Caco-2 (cell line): Measurements from ENCODE around the gene LAMP5. TPM values are rescaled to one million over a fixed set of nuclear protein-coding genes. Genes with fewer than 3 reads are reported as not detected.

Experiments
- BruUV-seq: library from RNA; stranded (reverse); fragments of 400-500 nt; replicated peaks from 2 replicates; lab custom pipeline; 2021; lab: Mats Ljungman, UMichigan
- CTCF ChIA-PET: fragments of 300-600 bp; sonication (Branson Sonifier 250); formaldehyde crosslinking; loops from one replicate; lab custom pipeline; 2022; ENCODE audit warnings: antibody characterized with exemption; lab: Charles Lee
- POLR2A ChIA-PET: fragments of 300-600 bp; sonication (Branson Sonifier 250); formaldehyde crosslinking; loops from one replicate; lab custom pipeline; 2022; ENCODE audit warnings: antibody characterized with exemption; lab: Charles Lee
- DNase-seq, 2 experiments: peaks; one replicate each; pipeline versions ENCODE4 v3.0.0 to v3.0.0-alpha.2; 2020 to 2022
- H3K27me3 ChIP-seq: replicated peaks from 2 replicates; pipeline ENCODE4 v1.6.0; 2011; ENCODE audit warnings: low read length; ENCODE audit not compliant: control insufficient read depth, insufficient read depth
- H3K36me3 ChIP-seq: 2 replicates; pipeline ENCODE4 v1.5.1; 2011; ENCODE audit warnings: low read length; ENCODE audit not compliant: control insufficient read depth, insufficient read depth
- H3K4me1 ChIP-seq: fragments of 250-450 bp; sonication (Bioruptor Pico); 2 replicates; pipeline ENCODE4 v1.5.1; 2020; ENCODE audit warnings: mild to moderate bottlenecking
- H3K4me3 ChIP-seq: 2 replicates; pipeline ENCODE4 v1.5.1; 2011; ENCODE audit warnings: low read depth, mild to moderate bottlenecking, control low read depth, low read length
- H3K9me3 ChIP-seq: fragments of 250-450 bp; sonication (Bioruptor Pico); 2 replicates; pipeline ENCODE4 v1.5.1; 2020; ENCODE audit warnings: mild to moderate bottlenecking, moderate library complexity
- H3K27ac Mint-ChIP-seq: one replicate; pipeline ENCODE4 v1.8.0; 2022; ENCODE audit warnings: mixed read lengths; ENCODE audit not compliant: unreplicated experiment
- H3K27me3 Mint-ChIP-seq: one replicate; pipeline ENCODE4 v1.8.0; 2022; ENCODE audit warnings: mixed read lengths; ENCODE audit not compliant: insufficient read depth, unreplicated experiment
- H3K36me3 Mint-ChIP-seq: one replicate; pipeline ENCODE4 v1.8.0; 2022; ENCODE audit warnings: mild to moderate bottlenecking, mixed read lengths; ENCODE audit not compliant: insufficient read depth, unreplicated experiment
- H3K4me1 Mint-ChIP-seq: one replicate; pipeline ENCODE4 v1.8.0; 2022; ENCODE audit warnings: low read depth, mixed read lengths; ENCODE audit not compliant: unreplicated experiment
- H3K4me3 Mint-ChIP-seq: one replicate; pipeline ENCODE4 v1.8.0; 2022; ENCODE audit warnings: mild to moderate bottlenecking, moderate library complexity, mixed read lengths; ENCODE audit not compliant: unreplicated experiment
- H3K9me3 Mint-ChIP-seq: one replicate; pipeline ENCODE4 v1.8.0; 2022; ENCODE audit warnings: mixed read lengths; ENCODE audit not compliant: unreplicated experiment
- intact Hi-C: fragments of 100-400 bp; cut with micrococcal nuclease; formaldehyde crosslinking; loops from one replicate; pipeline ENCODE4 v1.10.0; 2022; ENCODE audit not compliant: unreplicated experiment
- total RNA-seq: library from RNA; stranded (reverse); gene quantifications from 2 replicates; pipeline ENCODE4 v1.2.3, GENCODE V29; 2022
- TF ChIP-seq, protein P1 (sequence below), 2 experiments: fragments of 200-600 bp in 1 of 2; IDR thresholded peaks; 1 replicate in 1 of 2; 2 replicates in 1 of 2; pipeline versions ENCODE4 v1.5.1 to v1.8.0; 2011 to 2022; ENCODE audit warnings: antibody characterized with exemption in 1 of 2, control low read depth in 1 of 2, inconsistent platforms in 1 of 2, low read depth in 1 of 2, low read length in 1 of 2, mild to moderate bottlenecking in 1 of 2, moderate library complexity in 1 of 2; ENCODE audit not compliant: insufficient read depth in 1 of 2, severe bottlenecking in 1 of 2, unreplicated experiment in 1 of 2

LAMP5 gene
- total RNA-seq, 1 experiment from 2014 or later = not detected

DNA sequence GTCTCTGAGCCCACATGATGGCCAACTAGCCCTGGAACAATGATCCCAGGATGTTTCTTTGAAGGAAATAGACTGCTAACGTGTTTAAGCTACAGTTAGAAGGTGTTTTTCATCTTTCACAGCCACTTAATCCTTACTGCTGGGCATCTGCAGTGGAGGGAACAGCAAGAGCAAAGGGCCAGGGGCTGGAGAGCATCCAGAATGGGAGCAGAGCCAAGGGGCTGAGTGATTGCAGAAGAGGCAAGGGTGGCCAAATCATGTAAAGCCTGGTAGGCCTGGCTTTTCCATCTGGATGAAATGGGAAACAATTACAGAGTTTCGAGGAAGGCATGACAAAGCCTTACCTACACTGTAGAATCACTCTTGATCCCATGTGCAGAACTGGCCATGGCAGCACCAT lies 18.7 kb upstream of the LAMP5 start:
- no peaks in the 10 kb centered on the region for H3K4me1 ChIP-seq
- H3K9me3 Mint-ChIP-seq = no peaks in the 10 kb centered on the region
- BruUV-seq = no TSS peak
- H3K27me3 Mint-ChIP-seq = peaks cover 3% of the 10 kb centered on the region
- TF ChIP-seq, protein P1, sequence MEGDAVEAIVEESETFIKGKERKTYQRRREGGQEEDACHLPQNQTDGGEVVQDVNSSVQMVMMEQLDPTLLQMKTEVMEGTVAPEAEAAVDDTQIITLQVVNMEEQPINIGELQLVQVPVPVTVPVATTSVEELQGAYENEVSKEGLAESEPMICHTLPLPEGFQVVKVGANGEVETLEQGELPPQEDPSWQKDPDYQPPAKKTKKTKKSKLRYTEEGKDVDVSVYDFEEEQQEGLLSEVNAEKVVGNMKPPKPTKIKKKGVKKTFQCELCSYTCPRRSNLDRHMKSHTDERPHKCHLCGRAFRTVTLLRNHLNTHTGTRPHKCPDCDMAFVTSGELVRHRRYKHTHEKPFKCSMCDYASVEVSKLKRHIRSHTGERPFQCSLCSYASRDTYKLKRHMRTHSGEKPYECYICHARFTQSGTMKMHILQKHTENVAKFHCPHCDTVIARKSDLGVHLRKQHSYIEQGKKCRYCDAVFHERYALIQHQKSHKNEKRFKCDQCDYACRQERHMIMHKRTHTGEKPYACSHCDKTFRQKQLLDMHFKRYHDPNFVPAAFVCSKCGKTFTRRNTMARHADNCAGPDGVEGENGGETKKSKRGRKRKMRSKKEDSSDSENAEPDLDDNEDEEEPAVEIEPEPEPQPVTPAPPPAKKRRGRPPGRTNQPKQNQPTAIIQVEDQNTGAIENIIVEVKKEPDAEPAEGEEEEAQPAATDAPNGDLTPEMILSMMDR (IDR thresholded peaks at IDR 0.05; ENCODE audit: insufficient read depth in 1 of 2, low read depth in 1 of 2, low read length in 1 of 2, severe bottlenecking in 1 of 2, unreplicated experiment in 1 of 2) = no peak
- H3K27ac Mint-ChIP-seq = no peak overlapping the region
- no peaks in the 10 kb centered on the region for H3K4me1 Mint-ChIP-seq
- H3K27me3 ChIP-seq = no peaks in the 10 kb centered on the region; the same call in 1 of the 2 replicates
- H3K4me3 Mint-ChIP-seq = no peak overlapping the region
- no peak overlapping the region for H3K4me3 ChIP-seq
- H3K36me3 Mint-ChIP-seq = no peaks in the 10 kb centered on the region
- DNase-seq = no peak
- no peaks in the 10 kb centered on the region for H3K9me3 ChIP-seq
- ChIA-PET CTCF (no interaction called here), POLR2A (no interaction called here)
- intact Hi-C loops = no loop called here
- H3K36me3 ChIP-seq = no peaks in the 10 kb centered on the region

DNA sequence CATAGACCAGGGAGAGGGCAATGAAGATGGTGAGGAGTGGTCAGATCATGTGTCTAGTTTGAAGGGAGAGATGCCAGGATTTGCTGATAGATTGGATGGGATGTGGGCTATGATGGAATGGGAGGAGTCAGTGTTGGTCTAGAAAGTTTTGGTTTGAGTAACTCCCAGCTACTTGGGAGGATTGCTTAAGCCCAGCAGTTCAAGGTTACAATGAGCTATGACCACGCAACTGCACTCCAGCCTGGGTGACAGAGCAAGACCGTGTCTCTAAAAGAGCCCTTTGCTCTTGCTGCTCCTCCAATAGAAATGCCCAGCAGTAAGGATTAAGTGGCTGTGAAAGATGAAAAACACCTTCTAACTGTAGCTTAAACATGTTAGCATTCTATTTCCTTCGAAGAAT lies 18.2 kb upstream of the LAMP5 start:
- BruUV-seq = no TSS peak
- TF ChIP-seq, protein P1 (IDR thresholded peaks at IDR 0.05; ENCODE audit: insufficient read depth in 1 of 2, low read depth in 1 of 2, low read length in 1 of 2, severe bottlenecking in 1 of 2, unreplicated experiment in 1 of 2) = no peak
- H3K27ac Mint-ChIP-seq = no peak overlapping the region
- no peaks in the 10 kb centered on the region for H3K9me3 Mint-ChIP-seq
- Histone ChIP-seq H3K9me3 (no peaks in the 10 kb centered on the region), H3K27me3 (no peaks in the 10 kb centered on the region; the same call in 1 of the 2 replicates), H3K4me3 (no peak overlapping the region), H3K4me1 (no peaks in the 10 kb centered on the region), H3K36me3 (no peaks in the 10 kb centered on the region)
- ChIA-PET POLR2A (no interaction called here), CTCF (interaction anchor here (0.6 kb wide), 1 partner anchor 354 kb away, joined by 3 read pairs; no protein-coding TSS in a partner anchor)
- no peak overlapping the region for H3K4me3 Mint-ChIP-seq
- intact Hi-C loops = no loop called here
- H3K36me3 Mint-ChIP-seq = no peaks in the 10 kb centered on the region
- peaks cover 3% of the 10 kb centered on the region for H3K27me3 Mint-ChIP-seq
- no peaks in the 10 kb centered on the region for H3K4me1 Mint-ChIP-seq
- no peak for DNase-seq

DNA sequence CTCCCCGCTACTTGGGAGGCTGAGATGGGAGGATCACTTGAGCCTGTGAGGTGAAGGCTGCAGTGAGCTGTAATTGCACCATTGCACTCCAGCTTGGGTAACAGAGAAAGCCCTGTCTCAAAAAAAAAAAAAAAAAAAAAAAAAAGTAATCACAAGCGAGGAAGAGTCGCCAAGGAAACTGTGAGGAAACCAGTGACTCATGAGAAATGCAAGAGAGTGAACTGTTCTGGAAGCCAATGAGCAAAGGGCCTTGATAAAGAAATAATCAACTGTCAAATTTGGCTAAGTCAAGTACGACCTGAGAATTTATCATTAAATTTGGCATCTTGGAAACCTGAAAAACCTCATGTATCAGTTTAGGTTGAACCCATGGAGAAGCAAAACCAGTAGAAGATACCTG lies 16.1 kb upstream of the LAMP5 start:
- Histone ChIP-seq H3K27me3 (no peaks in the 10 kb centered on the region; the same call in 1 of the 2 replicates), H3K4me3 (no peak overlapping the region), H3K9me3 (no peaks in the 10 kb centered on the region), H3K4me1 (no peaks in the 10 kb centered on the region), H3K36me3 (no peaks in the 10 kb centered on the region)
- ChIA-PET POLR2A (no interaction called here), CTCF (no interaction called here)
- Mint-ChIP-seq H3K4me1 (no peaks in the 10 kb centered on the region), H3K4me3 (no peak overlapping the region), H3K9me3 (no peaks in the 10 kb centered on the region), H3K27ac (no peak overlapping the region), H3K36me3 (no peaks in the 10 kb centered on the region), H3K27me3 (peaks cover 6% of the 10 kb centered on the region)
- TF ChIP-seq, protein P1 (IDR thresholded peaks at IDR 0.05; ENCODE audit: insufficient read depth in 1 of 2, low read depth in 1 of 2, low read length in 1 of 2, severe bottlenecking in 1 of 2, unreplicated experiment in 1 of 2) = no peak
- DNase-seq = no peak
- intact Hi-C loops = no loop called here
- BruUV-seq = no TSS peak
